SK-N-SH (cell line): ENCODE measurements around the gene NAA38. TPM values are rescaled to one million over a fixed set of nuclear protein-coding genes. Genes with fewer than 3 reads are reported as not detected.

Experiments
- CTCF ChIA-PET: fragments of 300-600, 350-600 bp; formaldehyde crosslinking; extraction: SDS; loops from one replicate; lab custom pipeline; 2021; lab: Yijun Ruan, JAX
- POLR2A ChIA-PET: fragments of 350-600 bp; sonication (Branson Sonifier 250); formaldehyde crosslinking; extraction: SDS; loops from one replicate; lab custom pipeline; 2020; ENCODE audit warnings: antibody characterized with exemption, inconsistent platforms; lab: Yijun Ruan, JAX
- DNase-seq: peaks from one replicate; pipeline ENCODE4 v3.0.0; 2012
- H2AFZ ChIP-seq: fragments of 200-600 bp; sonication (generic); 2 replicates; pipeline ENCODE4 v1.8.1; 2016; ENCODE audit warnings: antibody characterized with exemption, mild to moderate bottlenecking, low read depth
- H3F3A ChIP-seq: fragments of 200-600 bp; sonication (generic); replicated peaks from 2 replicates; pipeline ENCODE3; 2016; ENCODE audit warnings: antibody characterized with exemption, mild to moderate bottlenecking; ENCODE audit not compliant: insufficient read depth
- H3K27ac ChIP-seq, 2 experiments: fragments of 200-500 bp in 1 of 2; fragments of 200-600 bp in 1 of 2; sonication (Bioruptor generic) in 1 of 2; sonication (generic), shearing (Covaris generic) in 1 of 2; 2 replicates each; pipeline versions ENCODE4 v1.5.1 to v1.6.1; 2014 to 2016; ENCODE audit warnings: low read depth in 2 of 2, inconsistent platforms in 1 of 2, low read length in 1 of 2, mild to moderate bottlenecking in 1 of 2, mixed read lengths in 1 of 2
- H3K27me3 ChIP-seq: fragments of 200-600 bp; sonication (generic), shearing (Covaris generic); 2 replicates; pipeline ENCODE4 v1.6.1; 2016; ENCODE audit warnings: mixed run types; ENCODE audit not compliant: insufficient read depth
- H3K36me3 ChIP-seq, 2 experiments: fragments of 200-500 bp in 1 of 2; fragments of 200-600 bp in 1 of 2; sonication (Bioruptor generic) in 1 of 2; sonication (generic) in 1 of 2; replicated peaks in 1 of 2; 2 replicates each; pipeline versions ENCODE3 to v1.5.1; 2014 to 2016; ENCODE audit warnings: low read length in 1 of 2, mild to moderate bottlenecking in 1 of 2; ENCODE audit not compliant: insufficient read depth in 2 of 2, control insufficient read depth in 1 of 2
- H3K4me1 ChIP-seq, 2 experiments: fragments of 200-500 bp in 1 of 2; fragments of 200-600 bp in 1 of 2; sonication (Bioruptor generic) in 1 of 2; sonication (generic), shearing (Covaris generic) in 1 of 2; 2 replicates each; pipeline versions ENCODE4 v1.5.1 to v1.6.1; 2014 to 2016; ENCODE audit warnings: low read depth in 1 of 2, low read length in 1 of 2, mixed run types in 1 of 2; ENCODE audit not compliant: insufficient read depth in 2 of 2, control insufficient read depth in 1 of 2
- H3K4me2 ChIP-seq: fragments of 200-600 bp; sonication (generic), shearing (Covaris generic); 2 replicates; pipeline ENCODE4 v1.6.1; 2017; ENCODE audit warnings: mixed run types
- H3K4me3 ChIP-seq, 2 experiments: fragments of 200-500 bp in 1 of 2; fragments of 200-600 bp in 1 of 2; sonication (Bioruptor generic) in 1 of 2; sonication (generic), shearing (Covaris generic) in 1 of 2; 2 replicates each; pipeline versions ENCODE4 v1.5.1 to v1.8.1; 2014 to 2016; ENCODE audit warnings: low read depth in 2 of 2, inconsistent platforms in 1 of 2, low read length in 1 of 2, mild to moderate bottlenecking in 1 of 2, mixed read lengths in 1 of 2, moderate library complexity in 1 of 2
- H3K79me2 ChIP-seq: fragments of 200-600 bp; sonication (generic); 2 replicates; pipeline ENCODE4 v1.8.1; 2017; ENCODE audit warnings: mild to moderate bottlenecking; ENCODE audit not compliant: insufficient read depth
- H3K9ac ChIP-seq: fragments of 200-600 bp; sonication (generic); 2 replicates; pipeline ENCODE4 v1.6.1; 2017; ENCODE audit warnings: mixed run types
- H3K9me2 ChIP-seq: fragments of 200-600 bp; sonication (generic); 2 replicates; pipeline ENCODE4 v1.6.1; 2017; ENCODE audit warnings: mixed run types
- H3K9me3 ChIP-seq: fragments of 200-600 bp; sonication (generic); 2 replicates; pipeline ENCODE4 v1.6.1; 2017; ENCODE audit warnings: mixed run types, mild to moderate bottlenecking, moderate library complexity
- H4K20me1 ChIP-seq: fragments of 200-600 bp; sonication (generic); 2 replicates; pipeline ENCODE4 v1.6.1; 2017; ENCODE audit warnings: mild to moderate bottlenecking, mixed run types; ENCODE audit not compliant: insufficient read depth
- FOXJ3 ChIP-seq: sonication (generic); formaldehyde crosslinking; IDR thresholded peaks from 2 replicates; pipeline ENCODE4 v1.5.1; 2020; ENCODE audit warnings: mild to moderate bottlenecking, missing genetic modification reagents
- GATA2 ChIP-seq: sonication (generic); formaldehyde crosslinking; IDR thresholded peaks from 2 replicates; pipeline ENCODE4 v1.5.0; 2020; ENCODE audit warnings: mild to moderate bottlenecking, missing genetic modification reagents
- NFIC ChIP-seq: IDR thresholded peaks from 2 replicates; pipeline ENCODE4 v1.4.0; 2012; ENCODE audit warnings: borderline replicate concordance
- PBX3 ChIP-seq: IDR thresholded peaks from 2 replicates; pipeline ENCODE4; 2012
- RCOR1 ChIP-seq: fragments of 150-350 bp; IDR thresholded peaks from 2 replicates; pipeline ENCODE4 v1.6.1; 2017; ENCODE audit warnings: antibody characterized with exemption, low read length
- SMC3 ChIP-seq: IDR thresholded peaks from 2 replicates; pipeline ENCODE4 v1.6.1; 2012; ENCODE audit warnings: low read depth, low read length, improper control_type of control experiment
- TCF12 ChIP-seq: IDR thresholded peaks from 2 replicates; pipeline ENCODE4 v1.4.0; 2012
- ZBTB33 ChIP-seq: IDR thresholded peaks from 2 replicates; pipeline ENCODE4 v1.4.0; 2012; ENCODE audit warnings: low read depth, borderline replicate concordance
- WGBS: methylation state at CpG from one replicate; pipeline ENCODE4 v1.1.6; 2017; ENCODE audit warnings: low lambda C conversion rate; 5-methylcytosine and 5-hydroxymethylcytosine counted together
- polyA plus RNA-seq, 3 experiments: library from polyadenylated mRNA; depleted of rRNA; stranded (reverse); fragments of >200 nt; gene quantifications; 2 replicates each; pipeline ENCODE4 v1.2.3, GENCODE V29; 2012
- TF ChIP-seq, protein P1 (sequence below): fragments of 200-600 bp; sonication (generic); IDR thresholded peaks from 2 replicates; pipeline ENCODE4 v1.6.1; 2017; ENCODE audit warnings: antibody characterized with exemption, mild to moderate bottlenecking, moderate library complexity
- TF ChIP-seq, protein P2 (sequence below): fragments of 150-350 bp; IDR thresholded peaks from 2 replicates; pipeline ENCODE4 v1.6.1; 2016; ENCODE audit warnings: mild to moderate bottlenecking, low read depth, low read length
- TF ChIP-seq, protein P3 (sequence below): IDR thresholded peaks from 2 replicates; pipeline ENCODE4 v1.4.0; 2012; ENCODE audit warnings: low read depth
- TF ChIP-seq, protein P4 (sequence below): IDR thresholded peaks from 2 replicates; pipeline ENCODE4 v1.6.1; 2012; ENCODE audit warnings: mild to moderate bottlenecking, low read depth, low read length, moderate library complexity

NAA38 gene
- polyA plus RNA-seq, 1 of the 3 experiments (the other 2 are of a cell fraction) = 202 TPM

- H3K4me1 ChIP-seq = peaks cover 8 to 21% of the 10 kb centered on the region in 2 experiments; a peak in 2 of 4 replicates
- no peak overlapping the region for H3K9ac ChIP-seq
- peaks cover 25 to 52% of the 10 kb centered on the region in 2 experiments for H3K36me3 ChIP-seq
- H3K9me3 ChIP-seq = no peaks in the 10 kb centered on the region
- DNase-seq = no peak
- no peak overlapping the region for H3K4me2 ChIP-seq
- H3K27ac ChIP-seq = no peak overlapping the region
- no peak overlapping the region for H2AFZ ChIP-seq
- no peak for TF ChIP-seq PBX3
- POLR2A ChIA-PET = interaction anchor here (0.6 kb wide), 1 partner anchor 24 kb away, joined by 3 read pairs; no protein-coding TSS in a partner anchor
- peaks cover 33% of the 10 kb centered on the region for H3F3A ChIP-seq
- H3K27me3 ChIP-seq = no peaks in the 10 kb centered on the region
- peaks cover 41% of the 10 kb centered on the region for H4K20me1 ChIP-seq
- H3K9me2 ChIP-seq = no peaks in the 10 kb centered on the region
- no peak overlapping the region for H3K4me3 ChIP-seq
- peaks cover 30% of the 10 kb centered on the region for H3K79me2 ChIP-seq
- WGBS = 92% methylated on average over 16 of the region's 34 CpGs
- CTCF ChIA-PET = interaction anchor here (0.6 to 5.7 kb wide), 3 partner anchors 13 to 271 kb away, joined by 3 to 58 read pairs (median 19); partner anchors contain the start of gene KDM6B
These were observed 10.3 kb downstream of the NAA38 start for GRCh38 chr17:7846765-7847661.

- H3K4me2 ChIP-seq = no peak overlapping the region
- no peak for DNase-seq
- H2AFZ ChIP-seq = no peak overlapping the region
- H3K27me3 ChIP-seq = no peaks in the 10 kb centered on the region
- H3K9me2 ChIP-seq = no peaks in the 10 kb centered on the region
- H3F3A ChIP-seq = peaks cover 37% of the 10 kb centered on the region
- CTCF ChIA-PET = interaction anchor here (0.6 to 4.1 kb wide), 4 partner anchors 11 to 195 kb away, joined by 3 to 37 read pairs (median 13); partner anchors contain the start of genes KDM6B and NAA38
- TF ChIP-seq GATA2 (CRISPR knock-in tag) (no peak), RCOR1 (no peak), TCF12 (no peak), FOXJ3 (CRISPR knock-in tag) (no peak), NFIC (no peak), SMC3 (no peak), ZBTB33 (no peak)
- TF ChIP-seq, protein P1, sequence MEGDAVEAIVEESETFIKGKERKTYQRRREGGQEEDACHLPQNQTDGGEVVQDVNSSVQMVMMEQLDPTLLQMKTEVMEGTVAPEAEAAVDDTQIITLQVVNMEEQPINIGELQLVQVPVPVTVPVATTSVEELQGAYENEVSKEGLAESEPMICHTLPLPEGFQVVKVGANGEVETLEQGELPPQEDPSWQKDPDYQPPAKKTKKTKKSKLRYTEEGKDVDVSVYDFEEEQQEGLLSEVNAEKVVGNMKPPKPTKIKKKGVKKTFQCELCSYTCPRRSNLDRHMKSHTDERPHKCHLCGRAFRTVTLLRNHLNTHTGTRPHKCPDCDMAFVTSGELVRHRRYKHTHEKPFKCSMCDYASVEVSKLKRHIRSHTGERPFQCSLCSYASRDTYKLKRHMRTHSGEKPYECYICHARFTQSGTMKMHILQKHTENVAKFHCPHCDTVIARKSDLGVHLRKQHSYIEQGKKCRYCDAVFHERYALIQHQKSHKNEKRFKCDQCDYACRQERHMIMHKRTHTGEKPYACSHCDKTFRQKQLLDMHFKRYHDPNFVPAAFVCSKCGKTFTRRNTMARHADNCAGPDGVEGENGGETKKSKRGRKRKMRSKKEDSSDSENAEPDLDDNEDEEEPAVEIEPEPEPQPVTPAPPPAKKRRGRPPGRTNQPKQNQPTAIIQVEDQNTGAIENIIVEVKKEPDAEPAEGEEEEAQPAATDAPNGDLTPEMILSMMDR = no peak
- TF ChIP-seq, protein P2, sequence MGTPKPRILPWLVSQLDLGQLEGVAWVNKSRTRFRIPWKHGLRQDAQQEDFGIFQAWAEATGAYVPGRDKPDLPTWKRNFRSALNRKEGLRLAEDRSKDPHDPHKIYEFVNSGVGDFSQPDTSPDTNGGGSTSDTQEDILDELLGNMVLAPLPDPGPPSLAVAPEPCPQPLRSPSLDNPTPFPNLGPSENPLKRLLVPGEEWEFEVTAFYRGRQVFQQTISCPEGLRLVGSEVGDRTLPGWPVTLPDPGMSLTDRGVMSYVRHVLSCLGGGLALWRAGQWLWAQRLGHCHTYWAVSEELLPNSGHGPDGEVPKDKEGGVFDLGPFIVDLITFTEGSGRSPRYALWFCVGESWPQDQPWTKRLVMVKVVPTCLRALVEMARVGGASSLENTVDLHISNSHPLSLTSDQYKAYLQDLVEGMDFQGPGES = no peak
- TF ChIP-seq, protein P3, sequence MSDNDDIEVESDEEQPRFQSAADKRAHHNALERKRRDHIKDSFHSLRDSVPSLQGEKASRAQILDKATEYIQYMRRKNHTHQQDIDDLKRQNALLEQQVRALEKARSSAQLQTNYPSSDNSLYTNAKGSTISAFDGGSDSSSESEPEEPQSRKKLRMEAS = no peak
- TF ChIP-seq, protein P4, sequence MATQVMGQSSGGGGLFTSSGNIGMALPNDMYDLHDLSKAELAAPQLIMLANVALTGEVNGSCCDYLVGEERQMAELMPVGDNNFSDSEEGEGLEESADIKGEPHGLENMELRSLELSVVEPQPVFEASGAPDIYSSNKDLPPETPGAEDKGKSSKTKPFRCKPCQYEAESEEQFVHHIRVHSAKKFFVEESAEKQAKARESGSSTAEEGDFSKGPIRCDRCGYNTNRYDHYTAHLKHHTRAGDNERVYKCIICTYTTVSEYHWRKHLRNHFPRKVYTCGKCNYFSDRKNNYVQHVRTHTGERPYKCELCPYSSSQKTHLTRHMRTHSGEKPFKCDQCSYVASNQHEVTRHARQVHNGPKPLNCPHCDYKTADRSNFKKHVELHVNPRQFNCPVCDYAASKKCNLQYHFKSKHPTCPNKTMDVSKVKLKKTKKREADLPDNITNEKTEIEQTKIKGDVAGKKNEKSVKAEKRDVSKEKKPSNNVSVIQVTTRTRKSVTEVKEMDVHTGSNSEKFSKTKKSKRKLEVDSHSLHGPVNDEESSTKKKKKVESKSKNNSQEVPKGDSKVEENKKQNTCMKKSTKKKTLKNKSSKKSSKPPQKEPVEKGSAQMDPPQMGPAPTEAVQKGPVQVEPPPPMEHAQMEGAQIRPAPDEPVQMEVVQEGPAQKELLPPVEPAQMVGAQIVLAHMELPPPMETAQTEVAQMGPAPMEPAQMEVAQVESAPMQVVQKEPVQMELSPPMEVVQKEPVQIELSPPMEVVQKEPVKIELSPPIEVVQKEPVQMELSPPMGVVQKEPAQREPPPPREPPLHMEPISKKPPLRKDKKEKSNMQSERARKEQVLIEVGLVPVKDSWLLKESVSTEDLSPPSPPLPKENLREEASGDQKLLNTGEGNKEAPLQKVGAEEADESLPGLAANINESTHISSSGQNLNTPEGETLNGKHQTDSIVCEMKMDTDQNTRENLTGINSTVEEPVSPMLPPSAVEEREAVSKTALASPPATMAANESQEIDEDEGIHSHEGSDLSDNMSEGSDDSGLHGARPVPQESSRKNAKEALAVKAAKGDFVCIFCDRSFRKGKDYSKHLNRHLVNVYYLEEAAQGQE = no peak
- H3K9ac ChIP-seq = no peak overlapping the region
- H3K4me3 ChIP-seq = no peak overlapping the region
- H3K4me1 ChIP-seq = peaks cover 9 to 18% of the 10 kb centered on the region in 2 experiments; a peak in 3 of 4 replicates
- H3K36me3 ChIP-seq = peaks cover 19 to 47% of the 10 kb centered on the region in 2 experiments
- no peaks in the 10 kb centered on the region for H3K9me3 ChIP-seq
- no peak overlapping the region; a peak in 1 of 4 replicates for H3K27ac ChIP-seq
- POLR2A ChIA-PET = no interaction called here
- peaks cover 39% of the 10 kb centered on the region for H4K20me1 ChIP-seq
- 90% methylated on average over 14 of the region's 22 CpGs for WGBS
- peaks cover 32% of the 10 kb centered on the region for H3K79me2 ChIP-seq
These were observed 11.2 kb downstream of the NAA38 start for GRCh38 chr17:7846063-7846735.
